ENCODE data around the gene ELOVL2. TPM values are rescaled to one million over a fixed set of nuclear protein-coding genes. Genes with fewer than 3 reads are reported as not detected.

Gene ELOVL2
- total RNA-seq, 4 donors from 2014 or later: 0.17 to 0.19 (median 0.18) TPM; not detected in 1

DNA sequence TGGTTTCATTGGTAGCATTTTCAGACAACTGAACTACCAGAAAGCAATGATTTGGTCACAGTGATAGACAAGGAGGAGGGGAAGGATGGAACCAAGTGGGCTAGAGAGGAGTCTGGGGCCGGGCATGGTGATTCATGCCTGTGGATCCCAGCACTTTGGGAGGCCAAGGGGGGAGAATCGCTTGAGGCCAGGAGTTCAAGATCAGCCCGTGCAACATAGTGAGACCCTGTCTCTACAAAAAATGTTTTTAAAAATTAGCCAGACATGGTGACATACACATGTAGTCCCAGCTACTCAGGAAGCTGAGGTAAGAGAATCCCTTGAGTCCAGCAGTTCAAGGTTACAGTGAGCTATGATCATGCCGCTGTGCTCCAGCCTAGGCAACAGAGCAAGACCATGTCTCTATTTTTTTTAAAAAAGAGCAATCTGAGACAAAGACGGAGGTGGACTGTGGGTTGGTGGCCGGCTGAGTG is 86.7 kb downstream of the ELOVL2 start:
- no peak for DNase-seq (ENCODE audit: low spot score in 2 of 2)
- Histone ChIP-seq H3K4me1 (no peaks in the 10 kb centered on the region), H3K27ac (no peak overlapping the region), H3K9me3 (no peaks in the 10 kb centered on the region), H3K36me3 (no peaks in the 10 kb centered on the region), H3K4me3 (no peak overlapping the region), H3K27me3 (no peaks in the 10 kb centered on the region)
- TF ChIP-seq EP300 (IDR thresholded peaks at IDR 0.05): no peak
- TF ChIP-seq POLR2AphosphoS5 (IDR thresholded peaks at IDR 0.05): no peak
- no peak for TF ChIP-seq POLR2A (IDR thresholded peaks at IDR 0.05)
- TF ChIP-seq, protein P1, sequence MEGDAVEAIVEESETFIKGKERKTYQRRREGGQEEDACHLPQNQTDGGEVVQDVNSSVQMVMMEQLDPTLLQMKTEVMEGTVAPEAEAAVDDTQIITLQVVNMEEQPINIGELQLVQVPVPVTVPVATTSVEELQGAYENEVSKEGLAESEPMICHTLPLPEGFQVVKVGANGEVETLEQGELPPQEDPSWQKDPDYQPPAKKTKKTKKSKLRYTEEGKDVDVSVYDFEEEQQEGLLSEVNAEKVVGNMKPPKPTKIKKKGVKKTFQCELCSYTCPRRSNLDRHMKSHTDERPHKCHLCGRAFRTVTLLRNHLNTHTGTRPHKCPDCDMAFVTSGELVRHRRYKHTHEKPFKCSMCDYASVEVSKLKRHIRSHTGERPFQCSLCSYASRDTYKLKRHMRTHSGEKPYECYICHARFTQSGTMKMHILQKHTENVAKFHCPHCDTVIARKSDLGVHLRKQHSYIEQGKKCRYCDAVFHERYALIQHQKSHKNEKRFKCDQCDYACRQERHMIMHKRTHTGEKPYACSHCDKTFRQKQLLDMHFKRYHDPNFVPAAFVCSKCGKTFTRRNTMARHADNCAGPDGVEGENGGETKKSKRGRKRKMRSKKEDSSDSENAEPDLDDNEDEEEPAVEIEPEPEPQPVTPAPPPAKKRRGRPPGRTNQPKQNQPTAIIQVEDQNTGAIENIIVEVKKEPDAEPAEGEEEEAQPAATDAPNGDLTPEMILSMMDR (IDR thresholded peaks at IDR 0.05): no peak
- 94% methylated on average over 6 of the region's 6 CpGs for WGBS

DNA sequence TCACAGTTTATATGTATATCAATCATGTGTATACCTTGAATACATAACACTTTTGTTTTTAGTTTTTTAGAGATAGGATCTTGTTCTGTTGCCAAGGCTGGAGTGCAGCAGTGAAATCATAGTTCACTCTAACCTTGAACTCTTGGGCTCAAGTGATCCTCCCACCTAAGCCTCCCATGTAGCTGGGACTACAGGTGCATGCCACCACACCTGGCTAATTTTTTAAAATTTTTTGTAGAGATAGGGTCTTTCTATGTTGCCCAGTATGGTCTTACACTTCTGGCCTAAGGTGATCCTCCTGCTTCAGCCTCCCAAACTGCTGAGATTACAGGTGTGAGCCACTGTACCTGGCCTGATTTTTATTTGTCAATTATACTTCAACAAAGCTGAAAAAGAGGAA is 87.3 kb downstream of the ELOVL2 start:
- Histone ChIP-seq H3K36me3 (no peaks in the 10 kb centered on the region), H3K4me1 (no peaks in the 10 kb centered on the region), H3K9me3 (no peaks in the 10 kb centered on the region), H3K27ac (no peak overlapping the region), H3K4me3 (no peak overlapping the region), H3K27me3 (no peaks in the 10 kb centered on the region)
- no peak for DNase-seq (ENCODE audit: low spot score in 2 of 2)
- no peak for TF ChIP-seq POLR2A (IDR thresholded peaks at IDR 0.05)
- TF ChIP-seq, protein P1 (IDR thresholded peaks at IDR 0.05): no peak
- TF ChIP-seq POLR2AphosphoS5 (IDR thresholded peaks at IDR 0.05): no peak
- TF ChIP-seq EP300 (IDR thresholded peaks at IDR 0.05): no peak

DNA sequence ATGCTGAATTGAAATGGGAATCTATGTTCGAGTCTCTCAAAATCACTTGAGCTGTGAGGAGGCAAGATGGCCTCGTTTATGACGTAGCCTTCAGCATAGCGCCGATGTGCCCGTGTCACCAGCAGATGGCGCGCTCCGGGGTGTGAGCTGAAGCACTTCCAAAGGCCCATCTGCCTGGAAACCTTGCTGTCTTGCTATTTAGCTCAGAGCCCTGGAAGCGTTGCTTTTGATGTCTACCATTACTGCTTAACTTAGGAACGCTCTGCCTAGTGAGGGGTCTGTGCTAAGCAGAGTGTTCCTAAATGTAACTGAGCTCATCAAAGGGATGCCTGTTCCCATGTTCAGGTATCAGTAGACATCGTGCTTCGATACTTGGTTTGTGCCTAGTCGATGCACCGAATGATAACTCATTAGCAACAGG is 89.5 kb downstream of the ELOVL2 start:
- Histone ChIP-seq H3K27me3 (no peaks in the 10 kb centered on the region), H3K9me3 (no peaks in the 10 kb centered on the region), H3K27ac (no peak overlapping the region), H3K36me3 (no peaks in the 10 kb centered on the region), H3K4me3 (no peak overlapping the region), H3K4me1 (no peaks in the 10 kb centered on the region)
- WGBS: 39% methylated on average over 15 of the region's 15 CpGs
- DNase-seq (ENCODE audit: low spot score in 2 of 2): no peak
- TF ChIP-seq, protein P1 (IDR thresholded peaks at IDR 0.05): peak; percentile 51 to 71
- TF ChIP-seq POLR2A (IDR thresholded peaks at IDR 0.05): no peak
- no peak for TF ChIP-seq POLR2AphosphoS5 (IDR thresholded peaks at IDR 0.05)
- no peak for TF ChIP-seq EP300 (IDR thresholded peaks at IDR 0.05)

DNA sequence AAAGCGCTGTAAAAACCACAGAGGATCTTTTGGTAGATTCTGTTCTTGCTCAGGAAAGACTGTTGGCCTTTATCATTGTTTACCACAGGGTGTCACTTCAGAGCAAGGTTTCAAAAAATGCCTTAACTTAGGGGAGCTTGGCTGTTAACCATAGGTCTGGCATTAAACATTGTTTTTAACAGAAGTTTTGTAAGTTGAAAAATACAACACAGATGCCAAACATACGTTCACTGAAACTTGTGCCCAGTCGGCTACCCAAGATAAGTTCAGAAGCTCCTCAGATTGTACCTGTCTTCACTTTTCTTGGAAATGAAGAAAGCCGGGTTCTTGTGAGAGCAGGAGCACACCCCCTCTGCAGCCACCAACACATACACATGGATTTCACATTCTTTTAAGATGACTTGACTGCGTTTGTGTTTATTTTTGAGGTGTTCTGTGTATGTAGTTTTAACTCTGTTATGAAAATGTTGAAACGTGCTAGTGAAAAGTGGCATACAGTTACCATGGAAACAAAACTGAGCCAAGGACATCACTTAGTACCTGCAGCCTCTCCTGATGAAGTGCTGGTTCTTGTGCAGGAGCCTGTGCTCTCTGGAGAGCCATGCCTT is 92.3 kb downstream of the ELOVL2 start:
- no peaks in the 10 kb centered on the region for H3K9me3 ChIP-seq
- no peaks in the 10 kb centered on the region for H3K4me1 ChIP-seq
- H3K27me3 ChIP-seq: no peaks in the 10 kb centered on the region
- no peak overlapping the region for H3K27ac ChIP-seq
- H3K36me3 ChIP-seq: no peaks in the 10 kb centered on the region
- no peak for DNase-seq (ENCODE audit: low spot score in 2 of 2)
- no peak for TF ChIP-seq POLR2A (IDR thresholded peaks at IDR 0.05)
- TF ChIP-seq, protein P1 (IDR thresholded peaks at IDR 0.05): peak in 1 of 2 donors; percentile 36
- 49% methylated on average over 6 of the region's 6 CpGs for WGBS
- no peak overlapping the region for H3K4me3 ChIP-seq

DNA sequence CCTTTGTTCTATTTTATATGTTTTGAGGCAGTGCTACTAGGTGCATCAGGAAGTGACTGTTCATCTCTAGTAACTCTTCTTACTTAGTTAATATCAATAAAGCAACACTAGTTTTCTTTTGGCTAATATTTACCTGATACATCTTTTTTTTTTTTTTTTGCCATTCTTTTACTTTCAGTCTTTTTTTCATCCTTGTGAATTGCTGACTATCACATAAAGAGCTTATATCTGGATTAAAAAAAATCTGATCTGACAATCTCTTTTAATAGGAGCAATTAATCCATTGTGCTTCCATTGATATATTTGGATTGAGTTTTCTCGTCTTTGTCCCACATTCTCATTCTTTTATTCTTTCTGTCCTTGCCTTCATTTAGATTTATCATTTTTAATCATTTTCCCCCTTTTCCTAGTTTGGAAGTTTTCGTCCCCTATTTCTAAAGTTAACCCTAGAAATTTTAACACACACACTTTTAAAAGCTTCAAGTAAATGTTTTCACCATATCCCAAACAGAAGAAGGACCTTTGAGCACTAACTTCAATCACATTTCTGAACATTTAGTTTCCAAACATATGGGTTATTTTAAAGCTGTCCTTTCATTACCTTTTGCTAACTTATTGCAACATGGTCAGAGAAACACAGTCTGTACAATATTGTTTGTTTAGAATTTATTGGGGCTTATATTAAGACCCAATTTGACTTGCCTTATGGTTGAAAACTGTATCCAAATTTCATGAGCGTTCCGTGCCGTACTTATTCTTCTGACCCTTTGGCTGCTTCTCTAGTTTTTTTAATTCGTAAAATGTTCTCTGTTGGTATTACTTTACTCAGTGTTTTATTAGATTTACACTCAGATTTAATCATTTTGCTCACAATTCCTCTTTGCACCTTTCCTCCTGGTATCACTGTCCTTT is 94.3 kb downstream of the ELOVL2 start:
- no peaks in the 10 kb centered on the region for H3K4me1 ChIP-seq
- 95% methylated on average over 6 of the region's 6 CpGs for WGBS
- TF ChIP-seq EP300 (IDR thresholded peaks at IDR 0.05) (no peak), POLR2AphosphoS5 (IDR thresholded peaks at IDR 0.05) (no peak), POLR2A (IDR thresholded peaks at IDR 0.05) (no peak)
- TF ChIP-seq, protein P1 (IDR thresholded peaks at IDR 0.05): no peak

More for the DNA sequence above, 94.3 kb downstream of the ELOVL2 start:
- no peak for DNase-seq (ENCODE audit: low spot score in 2 of 2)
- Histone ChIP-seq H3K4me3 (no peak overlapping the region), H3K9me3 (no peaks in the 10 kb centered on the region), H3K27ac (no peak overlapping the region), H3K36me3 (no peaks in the 10 kb centered on the region), H3K27me3 (no peaks in the 10 kb centered on the region)
